Esophagus squamous epithelium (tissue), 4 donors: ENCODE data around the gene IFNA4.

Experiments used
- CTCF ChIP-seq, 6 experiments: fragments of 450-650 bp in 4 of 6; fragments of 200-600 bp in 2 of 6; sonication (generic) in 2 of 6; IDR thresholded peaks; one replicate each; pipeline ENCODE4 v1.5.1; 2016 to 2019; ENCODE audit warnings: antibody characterized with exemption in 6 of 6, mild to moderate bottlenecking in 4 of 6, moderate library complexity in 4 of 6
- POLR2A ChIP-seq, 4 donors: fragments of 450-650 bp; IDR thresholded peaks; one replicate each; pipeline ENCODE4 v1.6.1; 2017; ENCODE audit warnings: antibody characterized with exemption in 4 of 4, mild to moderate bottlenecking in 4 of 4, moderate library complexity in 3 of 4

- TF ChIP-seq CTCF (IDR thresholded peaks at IDR 0.05) (no peak), POLR2A (IDR thresholded peaks at IDR 0.05) (no peak)
Measured at GRCh38 chr9:21155501-21155900, 31.9 kb downstream of the IFNA4 start.
